SU-DHL-6 (cell line): ENCODE measurements around the gene DOCK1.

ENCODE experiments used
- H2AFZ ChIP-seq: fragments of 200-600 bp; sonication (generic); 2 replicates; pipeline ENCODE4 v1.6.1; 2014; ENCODE audit warnings: low read depth, mild to moderate bottlenecking, moderate library complexity, mixed read lengths, antibody characterized with exemption, low read length; ENCODE audit not compliant: severe bottlenecking
- H3F3A ChIP-seq: fragments of 200-600 bp; shearing (Covaris generic); 2 replicates; pipeline ENCODE4 v1.6.0; 2016; ENCODE audit warnings: antibody characterized with exemption, mild to moderate bottlenecking; ENCODE audit not compliant: insufficient read depth
- H3K27ac ChIP-seq: fragments of 200-600 bp; sonication (generic); 2 replicates; pipeline ENCODE4 v1.5.1; 2016; ENCODE audit warnings: low read depth, mild to moderate bottlenecking, low read length, moderate library complexity, mixed read lengths
- H3K27me3 ChIP-seq: fragments of 200-600 bp; sonication (generic), shearing (Covaris generic); 2 replicates; pipeline ENCODE4 v1.6.0; 2014; ENCODE audit warnings: mild to moderate bottlenecking, low read length
- H3K36me3 ChIP-seq: fragments of 200-600 bp; sonication (generic); 2 replicates; pipeline ENCODE4 v1.6.1; 2014; ENCODE audit warnings: mild to moderate bottlenecking, low read length, mixed read lengths
- H3K4me2 ChIP-seq: fragments of 300-600, 200-600 bp; shearing (Covaris generic), sonication (generic); 2 replicates; pipeline ENCODE4 v1.6.0; 2014; ENCODE audit warnings: low read length, low read depth, mild to moderate bottlenecking; ENCODE audit not compliant: poor library complexity, severe bottlenecking
- H3K4me3 ChIP-seq: fragments of 200-600 bp; sonication (generic); 2 replicates; pipeline ENCODE4 v1.5.1; 2014; ENCODE audit warnings: antibody characterized with exemption, low read length, mild to moderate bottlenecking, mixed read lengths; ENCODE audit not compliant: insufficient read depth, poor library complexity, severe bottlenecking
- H3K79me2 ChIP-seq: fragments of 200-600 bp; sonication (generic); 2 replicates; pipeline ENCODE4 v1.6.1; 2014; ENCODE audit warnings: mild to moderate bottlenecking, low read length, moderate library complexity; ENCODE audit not compliant: insufficient read depth
- H3K9ac ChIP-seq: fragments of 200-600 bp; sonication (generic); 2 replicates; pipeline ENCODE4 v1.7.0; 2014; ENCODE audit warnings: mild to moderate bottlenecking, low read length
- H3K9me2 ChIP-seq: fragments of 200-600 bp; sonication (generic); replicated peaks from 2 replicates; pipeline ENCODE4 v1.6.1; 2014; ENCODE audit warnings: low read length; ENCODE audit not compliant: insufficient read depth
- H3K9me3 ChIP-seq: fragments of 200-600 bp; sonication (generic); 2 replicates; pipeline ENCODE4 v1.6.1; 2014; ENCODE audit warnings: low read length, mixed read lengths; ENCODE audit not compliant: insufficient read depth
- H4K20me1 ChIP-seq: fragments of 200-600 bp; sonication (generic); 2 replicates; pipeline ENCODE4 v1.6.1; 2014; ENCODE audit warnings: low read depth, mild to moderate bottlenecking, antibody characterized with exemption, low read length, moderate library complexity, mixed read lengths
- EZH2phosphoT487 ChIP-seq: fragments of 200-600 bp; sonication (generic), shearing (Covaris generic); conservative IDR thresholded peaks from 2 replicates; pipeline ENCODE4 v1.6.1; 2018; ENCODE audit warnings: mild to moderate bottlenecking, antibody characterized with exemption, low read length, moderate library complexity, mixed read lengths
- TF ChIP-seq, protein P1 (sequence below): fragments of 200-600 bp; sonication (generic); IDR thresholded peaks from one replicate; pipeline ENCODE4 v1.5.1; 2017; ENCODE audit warnings: antibody characterized with exemption, mild to moderate bottlenecking, low read length, moderate library complexity; ENCODE audit not compliant: insufficient read depth, poor library complexity, severe bottlenecking

DOCK1 gene

DNA sequence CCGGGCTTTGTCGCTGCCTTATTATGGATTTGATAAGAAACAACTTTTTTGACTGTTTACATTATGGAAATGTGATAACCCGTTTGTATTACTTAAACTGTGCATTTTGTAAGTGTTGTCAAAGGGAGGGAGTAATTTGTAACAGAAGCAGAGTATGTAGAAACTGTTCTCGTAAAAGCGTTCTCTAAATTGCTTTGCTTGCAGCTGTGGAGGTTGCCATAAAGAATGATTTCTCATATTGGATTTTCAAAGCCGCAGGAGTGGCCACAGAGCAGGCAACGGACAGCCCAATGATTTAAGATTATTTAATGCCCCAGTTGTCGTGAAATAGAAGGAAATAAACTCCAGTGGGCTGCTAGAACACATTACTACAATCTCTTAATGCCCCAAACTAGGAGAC, 405.2 kb downstream of the DOCK1 start:
- Histone ChIP-seq H3K9ac (no peak overlapping the region), H3K9me3 (no peaks in the 10 kb centered on the region), H3K27me3 (no peaks in the 10 kb centered on the region), H3K36me3 (no peaks in the 10 kb centered on the region), H3F3A (no peaks in the 10 kb centered on the region), H4K20me1 (no peaks in the 10 kb centered on the region), H3K9me2 (no peaks in the 10 kb centered on the region), H3K4me3 (no peak overlapping the region), H2AFZ (no peak overlapping the region), H3K27ac (no peak overlapping the region), H3K79me2 (no peaks in the 10 kb centered on the region), H3K4me2 (no peak overlapping the region)
- TF ChIP-seq EZH2phosphoT487: no peak
- TF ChIP-seq, protein P1, sequence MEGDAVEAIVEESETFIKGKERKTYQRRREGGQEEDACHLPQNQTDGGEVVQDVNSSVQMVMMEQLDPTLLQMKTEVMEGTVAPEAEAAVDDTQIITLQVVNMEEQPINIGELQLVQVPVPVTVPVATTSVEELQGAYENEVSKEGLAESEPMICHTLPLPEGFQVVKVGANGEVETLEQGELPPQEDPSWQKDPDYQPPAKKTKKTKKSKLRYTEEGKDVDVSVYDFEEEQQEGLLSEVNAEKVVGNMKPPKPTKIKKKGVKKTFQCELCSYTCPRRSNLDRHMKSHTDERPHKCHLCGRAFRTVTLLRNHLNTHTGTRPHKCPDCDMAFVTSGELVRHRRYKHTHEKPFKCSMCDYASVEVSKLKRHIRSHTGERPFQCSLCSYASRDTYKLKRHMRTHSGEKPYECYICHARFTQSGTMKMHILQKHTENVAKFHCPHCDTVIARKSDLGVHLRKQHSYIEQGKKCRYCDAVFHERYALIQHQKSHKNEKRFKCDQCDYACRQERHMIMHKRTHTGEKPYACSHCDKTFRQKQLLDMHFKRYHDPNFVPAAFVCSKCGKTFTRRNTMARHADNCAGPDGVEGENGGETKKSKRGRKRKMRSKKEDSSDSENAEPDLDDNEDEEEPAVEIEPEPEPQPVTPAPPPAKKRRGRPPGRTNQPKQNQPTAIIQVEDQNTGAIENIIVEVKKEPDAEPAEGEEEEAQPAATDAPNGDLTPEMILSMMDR: no peak

DNA sequence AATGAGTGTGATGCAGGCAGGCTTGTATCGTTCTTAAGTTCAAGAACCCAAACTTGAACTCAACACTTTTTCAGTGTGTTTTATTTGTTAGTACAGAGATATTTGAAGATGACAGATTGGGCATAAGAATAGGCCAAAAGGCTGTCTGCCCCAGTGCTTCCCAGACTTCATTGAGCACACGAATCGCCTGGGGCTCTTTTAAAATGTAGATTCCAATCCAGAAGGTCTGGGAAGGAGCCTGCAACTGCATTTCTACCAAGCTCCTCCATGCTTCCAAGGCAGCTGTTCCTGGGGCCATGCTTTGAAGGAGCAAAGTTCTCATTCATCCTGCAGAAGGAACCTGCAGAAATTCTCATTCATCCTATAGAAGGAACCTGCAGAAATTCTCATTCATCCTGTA, 405.7 kb downstream of the DOCK1 start:
- H3K9me3 ChIP-seq: no peaks in the 10 kb centered on the region
- no peaks in the 10 kb centered on the region for H3F3A ChIP-seq
- no peaks in the 10 kb centered on the region for H3K36me3 ChIP-seq
- H3K27ac ChIP-seq: no peak overlapping the region
- TF ChIP-seq, protein P1: no peak
- TF ChIP-seq EZH2phosphoT487: no peak
- no peaks in the 10 kb centered on the region for H3K9me2 ChIP-seq
- H3K9ac ChIP-seq: no peak overlapping the region
- no peak overlapping the region for H3K4me2 ChIP-seq
- H3K79me2 ChIP-seq: no peaks in the 10 kb centered on the region
- no peak overlapping the region for H2AFZ ChIP-seq
- H3K27me3 ChIP-seq: no peaks in the 10 kb centered on the region
- H3K4me3 ChIP-seq: no peak overlapping the region
- H4K20me1 ChIP-seq: no peaks in the 10 kb centered on the region

DNA sequence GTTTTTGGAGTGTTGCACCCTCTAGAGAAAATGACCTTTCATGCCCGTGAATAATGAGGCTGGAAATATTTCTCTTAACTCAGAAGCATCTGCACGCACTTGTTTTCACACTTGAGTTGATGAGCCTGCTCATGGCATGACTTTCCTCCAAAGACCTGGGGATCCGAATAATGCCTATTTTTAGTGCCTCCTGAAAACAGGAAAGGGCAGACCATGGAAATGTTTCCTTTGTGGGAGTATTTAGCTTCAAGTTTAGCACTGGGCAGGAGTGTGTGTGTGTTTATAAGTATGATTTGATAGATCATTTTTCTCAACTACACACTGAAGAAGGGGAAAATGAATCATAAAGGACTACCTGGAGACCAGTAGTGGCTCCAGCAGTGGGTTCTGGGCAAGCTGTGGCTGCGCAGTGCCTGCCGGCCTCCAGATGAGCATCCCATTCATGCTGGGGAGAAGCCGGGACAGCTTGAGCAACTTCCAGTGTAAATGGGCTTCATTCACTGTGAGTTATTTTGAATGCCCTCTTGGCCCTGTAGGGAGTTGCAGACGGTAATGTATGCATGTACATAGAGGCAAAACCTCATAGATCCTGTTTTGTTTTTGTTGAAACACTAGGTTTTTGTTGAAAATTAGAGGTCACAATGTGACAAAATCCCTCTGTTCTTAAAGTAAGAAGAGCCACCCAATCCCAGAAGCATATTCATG, 408.9 kb downstream of the DOCK1 start:
- H3K9me2 ChIP-seq: no peaks in the 10 kb centered on the region
- TF ChIP-seq, protein P1: no peak
- TF ChIP-seq EZH2phosphoT487: no peak
- no peaks in the 10 kb centered on the region for H3K36me3 ChIP-seq
- no peak overlapping the region for H3K4me3 ChIP-seq
- no peak overlapping the region for H3K9ac ChIP-seq
- no peaks in the 10 kb centered on the region for H3K27me3 ChIP-seq
- no peak overlapping the region for H3K4me2 ChIP-seq
- no peaks in the 10 kb centered on the region for H3K9me3 ChIP-seq
- H3K27ac ChIP-seq: no peak overlapping the region
- H3F3A ChIP-seq: no peaks in the 10 kb centered on the region
- H3K79me2 ChIP-seq: no peaks in the 10 kb centered on the region
- H2AFZ ChIP-seq: no peak overlapping the region
- no peaks in the 10 kb centered on the region for H4K20me1 ChIP-seq

DNA sequence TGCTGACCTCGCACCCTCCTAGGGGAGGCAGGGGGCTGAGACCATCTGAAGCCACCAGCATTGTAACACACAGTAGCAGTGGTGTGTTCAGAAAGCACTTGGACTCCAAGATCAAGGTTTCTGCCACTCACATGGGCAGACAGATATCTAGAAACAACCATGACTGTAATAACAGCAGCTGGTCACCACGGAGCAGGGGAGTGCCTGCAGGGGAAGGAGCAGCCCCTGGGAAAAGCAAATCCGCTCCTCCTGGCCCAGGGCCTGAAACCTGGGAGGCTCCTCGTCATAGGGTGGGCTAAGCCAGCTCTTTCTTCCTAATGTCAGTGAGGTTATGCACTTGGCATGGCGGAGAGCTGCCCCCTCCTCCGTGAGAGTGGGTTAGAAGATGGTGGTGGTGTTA, 409.6 kb downstream of the DOCK1 start:
- no peaks in the 10 kb centered on the region for H3K36me3 ChIP-seq
- H3K9ac ChIP-seq: no peak overlapping the region
- H4K20me1 ChIP-seq: no peaks in the 10 kb centered on the region
- H3K27ac ChIP-seq: no peak overlapping the region
- no peak overlapping the region for H3K4me3 ChIP-seq
- TF ChIP-seq, protein P1: no peak
- TF ChIP-seq EZH2phosphoT487: no peak
- no peaks in the 10 kb centered on the region for H3F3A ChIP-seq
- no peak overlapping the region for H2AFZ ChIP-seq
- no peaks in the 10 kb centered on the region for H3K79me2 ChIP-seq
- no peaks in the 10 kb centered on the region for H3K9me3 ChIP-seq
- no peaks in the 10 kb centered on the region for H3K9me2 ChIP-seq
- no peaks in the 10 kb centered on the region for H3K27me3 ChIP-seq
- H3K4me2 ChIP-seq: no peak overlapping the region
